Gastrocnemius medialis (tissue), 4 donors: Measurements from ENCODE around the gene CCDC170.

Experiments
- POLR2A ChIP-seq, 2 donors: fragments of 450-650 bp; IDR thresholded peaks; one replicate each; pipeline ENCODE4 v1.6.1; 2017; ENCODE audit warnings: antibody characterized with exemption in 2 of 2, mild to moderate bottlenecking in 2 of 2, moderate library complexity in 2 of 2
- TF ChIP-seq, protein P1 (sequence below), 5 experiments: fragments of 450-650 bp in 3 of 5; fragments of 200-600 bp in 2 of 5; sonication (generic) in 2 of 5; IDR thresholded peaks in 4 of 5; conservative IDR thresholded peaks in 1 of 5; 1 replicate in 4 of 5; 2 replicates in 1 of 5; pipeline ENCODE4 v1.5.1; 2016 to 2019; ENCODE audit warnings: antibody characterized with exemption in 5 of 5, mild to moderate bottlenecking in 3 of 5, moderate library complexity in 3 of 5

DNA sequence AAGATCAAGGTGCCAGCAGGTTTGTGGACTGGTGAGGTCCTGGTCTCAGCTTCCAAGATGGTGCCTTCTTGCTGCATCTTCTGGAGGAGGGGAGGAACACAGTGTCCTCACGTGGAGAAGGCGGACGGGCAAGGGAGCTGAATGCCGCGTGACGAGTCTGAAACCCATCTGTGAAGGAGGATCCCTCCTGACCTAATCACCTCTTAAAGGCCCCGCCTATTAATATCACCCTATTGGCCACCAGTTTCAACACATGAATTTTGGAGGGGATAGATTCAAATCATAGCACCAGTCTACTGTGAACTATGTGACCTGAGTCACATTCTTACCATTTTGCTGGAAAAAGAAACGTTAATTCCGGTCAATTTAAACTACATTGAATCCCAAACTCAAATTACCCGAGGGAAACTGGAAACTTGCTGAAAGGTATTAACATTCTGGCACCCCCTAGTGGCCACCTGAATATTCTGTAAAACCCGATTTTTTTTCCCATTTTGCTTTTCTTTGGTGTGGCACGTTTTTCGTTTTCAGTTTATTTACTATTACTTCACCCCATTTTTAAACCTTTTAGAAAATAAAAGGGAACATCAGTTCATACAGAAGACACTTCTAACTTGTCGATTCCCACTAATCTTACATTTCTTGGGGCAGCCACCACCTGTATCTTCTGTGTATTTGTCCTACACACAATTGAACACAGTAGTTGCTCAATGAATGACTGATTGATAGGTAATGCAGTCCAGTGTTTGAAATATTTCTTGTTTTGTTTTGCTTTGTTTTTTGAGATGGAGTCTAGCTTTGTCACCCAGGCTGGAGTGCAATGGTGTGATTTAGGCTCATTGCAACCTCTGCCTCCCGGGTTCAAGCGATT lies 17.9 kb upstream of the CCDC170 start:
- TF ChIP-seq, protein P1, sequence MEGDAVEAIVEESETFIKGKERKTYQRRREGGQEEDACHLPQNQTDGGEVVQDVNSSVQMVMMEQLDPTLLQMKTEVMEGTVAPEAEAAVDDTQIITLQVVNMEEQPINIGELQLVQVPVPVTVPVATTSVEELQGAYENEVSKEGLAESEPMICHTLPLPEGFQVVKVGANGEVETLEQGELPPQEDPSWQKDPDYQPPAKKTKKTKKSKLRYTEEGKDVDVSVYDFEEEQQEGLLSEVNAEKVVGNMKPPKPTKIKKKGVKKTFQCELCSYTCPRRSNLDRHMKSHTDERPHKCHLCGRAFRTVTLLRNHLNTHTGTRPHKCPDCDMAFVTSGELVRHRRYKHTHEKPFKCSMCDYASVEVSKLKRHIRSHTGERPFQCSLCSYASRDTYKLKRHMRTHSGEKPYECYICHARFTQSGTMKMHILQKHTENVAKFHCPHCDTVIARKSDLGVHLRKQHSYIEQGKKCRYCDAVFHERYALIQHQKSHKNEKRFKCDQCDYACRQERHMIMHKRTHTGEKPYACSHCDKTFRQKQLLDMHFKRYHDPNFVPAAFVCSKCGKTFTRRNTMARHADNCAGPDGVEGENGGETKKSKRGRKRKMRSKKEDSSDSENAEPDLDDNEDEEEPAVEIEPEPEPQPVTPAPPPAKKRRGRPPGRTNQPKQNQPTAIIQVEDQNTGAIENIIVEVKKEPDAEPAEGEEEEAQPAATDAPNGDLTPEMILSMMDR (IDR thresholded peaks at IDR 0.05 in 4 of 5, conservative IDR thresholded peaks at IDR 0.05 in 1 of 5) = peak; percentile 27 to 81 (median 72)
- TF ChIP-seq POLR2A (IDR thresholded peaks at IDR 0.05) = no peak
